K562 (cell line): ENCODE measurements around the gene RPL18A. TPM values are rescaled to one million over a fixed set of nuclear protein-coding genes. Genes with fewer than 3 reads are reported as not detected.

Experiments used
- C11orf30 ChIP-seq: fragments of 450-650 bp; IDR thresholded peaks from 2 replicates; pipeline ENCODE4 v1.6.1; 2016; ENCODE audit warnings: low read depth, mild to moderate bottlenecking
- HMGXB4 ChIP-seq: sonication (generic); formaldehyde crosslinking; IDR thresholded peaks from 2 replicates; pipeline ENCODE4 v1.8.1; 2023; ENCODE audit warnings: mild to moderate bottlenecking, missing genetic modification reagents
- JUND ChIP-seq, 2 experiments: IDR thresholded peaks; 2 replicates in 1 of 2; 3 replicates in 1 of 2; pipeline ENCODE4 v1.6.1; 2011; ENCODE audit warnings: borderline replicate concordance in 2 of 2, low read depth in 2 of 2, low read length in 2 of 2, improper control_type of control experiment in 1 of 2, missing biosample characterization in 1 of 2, missing genetic modification characterization in 1 of 2, missing genetic modification reagents in 1 of 2
- KLF10 ChIP-seq: fragments of 250-450 bp; sonication (Bioruptor Pico); IDR thresholded peaks from 2 replicates; pipeline ENCODE4 v1.6.1; 2021; ENCODE audit warnings: matching md5 sums
- MNT ChIP-seq, 2 experiments: fragments of 450-650 bp; conservative IDR thresholded peaks; 2 replicates each; pipeline ENCODE4 v1.6.1; 2017; ENCODE audit warnings: mild to moderate bottlenecking in 2 of 2, moderate library complexity in 2 of 2
- NFIC ChIP-seq: fragments of 450-650 bp; IDR thresholded peaks from 2 replicates; pipeline ENCODE4 v1.6.1; 2017; ENCODE audit warnings: mild to moderate bottlenecking, inconsistent platforms
- RERE ChIP-seq: sonication (generic); formaldehyde crosslinking; IDR thresholded peaks from 2 replicates; pipeline ENCODE4 v1.8.0; 2023; ENCODE audit warnings: missing genetic modification reagents, mild to moderate bottlenecking, borderline replicate concordance
- SMARCA5 ChIP-seq: fragments of 450-650 bp; IDR thresholded peaks from 2 replicates; pipeline ENCODE4 v1.6.1; 2016
- SMARCC2 ChIP-seq: fragments of 450-650 bp; IDR thresholded peaks from 2 replicates; pipeline ENCODE4 v1.6.1; 2017; ENCODE audit warnings: antibody characterized with exemption, moderate library complexity, mild to moderate bottlenecking, low read depth
- SMARCE1 ChIP-seq: fragments of 450-650 bp; IDR thresholded peaks from 2 replicates; pipeline ENCODE4 v1.7.1; 2016; ENCODE audit warnings: mild to moderate bottlenecking
- TSHZ1 ChIP-seq: fragments of 250-450 bp; sonication (Bioruptor Pico); IDR thresholded peaks from 2 replicates; pipeline ENCODE4 v1.4.0; 2020; ENCODE audit warnings: mild to moderate bottlenecking, moderate library complexity
- U2AF2 ChIP-seq: fragments of 200-400 bp; formaldehyde crosslinking; optimal IDR thresholded peaks from 2 replicates; pipeline ENCODE3; 2017; ENCODE audit warnings: low read depth, mild to moderate bottlenecking, low read length
- ZNF408 ChIP-seq: fragments of 250-450 bp; sonication (Bioruptor Pico); IDR thresholded peaks from 2 replicates; pipeline ENCODE4 v1.4.0; 2020; ENCODE audit warnings: low read depth, mild to moderate bottlenecking, moderate library complexity
- polyA plus RNA-seq, 8 experiments: library from polyadenylated mRNA; depleted of rRNA in 4 of 8; stranded (reverse) in 5 of 8; unstranded in 3 of 8; fragments of >200 nt; fragmentation: Nextera tagmentation in 2 of 8; fragmentation: Illumina TruSeq in 1 of 8; extraction: Ambion mirVana in 2 of 8; extraction: Trizol in 1 of 8; gene quantifications; 2 replicates each; pipeline versions ENCODE4 v1.2.1 to v1.2.3, GENCODE V29; 2011 to 2014; ENCODE audit warnings: inconsistent platforms in 1 of 8, missing spikeins in 1 of 8
- total RNA-seq, 7 experiments: library from RNA; depleted of rRNA in 6 of 7; stranded (reverse); fragments of >200 nt in 6 of 7; fragmentation: Illumina TruSeq in 2 of 7; extraction: Trizol in 2 of 7; gene quantifications; 2 replicates each; pipeline versions ENCODE4 v1.2.1 to v1.2.3, GENCODE V29; 2011 to 2021; ENCODE audit warnings: low replicate concordance in 1 of 7

The RPL18A gene
- total and polyA plus RNA-seq, 9 of the 15 experiments (the other 6 are each of a cell fraction or from before 2014, with no cell fraction given): 626 to 2,882 (median 1,895) TPM

GRCh38 chr19:17865364-17866311 is 5.9 kb downstream of the RPL18A start (continued):
- TF ChIP-seq MNT (conservative IDR thresholded peaks at IDR 0.05): peak; percentile 39 to 45
- no peak for TF ChIP-seq C11orf30
- TF ChIP-seq U2AF2: no peak
- TF ChIP-seq JUND (IDR thresholded peaks at IDR 0.05; ENCODE audit: borderline replicate concordance, low read depth, low read length): no peak
- TF ChIP-seq JUND (tag; IDR thresholded peaks at IDR 0.05; ENCODE audit: borderline replicate concordance, low read depth, low read length): peak; percentile 45; the same call in 1 of the 3 replicates
- TF ChIP-seq SMARCA5: peak; percentile 85; the same call in 1 of the 2 replicates
- no peak for TF ChIP-seq TSHZ1 (CRISPR knock-in tag)
- 0 out of 2 replicates have a peak, but pooled peaks have one; percentile 4 for TF ChIP-seq NFIC
- no peak for TF ChIP-seq RERE (CRISPR knock-in tag)
- TF ChIP-seq SMARCC2: no peak
- TF ChIP-seq ZNF408 (CRISPR knock-in tag): no peak
- 0 out of 2 replicates have a peak, but pooled peaks have one; percentile 38 for TF ChIP-seq HMGXB4 (CRISPR knock-in tag)
- TF ChIP-seq KLF10 (CRISPR knock-in tag): peak; percentile 40; the same call in 1 of the 2 replicates
- no peak for TF ChIP-seq SMARCE1
